HCT116 (cell line): ENCODE data around the gene NXN. TPM values are rescaled to one million over a fixed set of nuclear protein-coding genes. Genes with fewer than 3 reads are reported as not detected.
A peak's percentile ranks its signal among the peaks of the same experiment; 100 is the strongest.

ENCODE experiments used
- ATAC-seq: fragments of 200-7000 bp; cut with Tn5 transposase; 2 replicates; pipeline ENCODE4 v1.9.1; 2020; ENCODE audit warnings: mild to moderate bottlenecking, moderate library complexity
- BruUV-seq: library from RNA; stranded (reverse); fragments of 400-500 nt; replicated peaks from 2 replicates; lab custom pipeline; 2021; lab: Mats Ljungman, UMichigan
- CTCF ChIA-PET: fragments of 300-600 bp; sonication (Branson Sonifier 250); formaldehyde crosslinking; loops from one replicate; lab custom pipeline; 2021; ENCODE audit warnings: antibody characterized with exemption; lab: Charles Lee
- POLR2A ChIA-PET: fragments of 300-600, 350-600 bp; sonication (Branson Sonifier 250); formaldehyde crosslinking; loops from one replicate; lab custom pipeline; 2021; ENCODE audit warnings: antibody characterized with exemption; lab: Charles Lee
- RAD21 ChIA-PET, 2 experiments: fragments of 300-600 bp; sonication (Branson Sonifier 250); formaldehyde crosslinking; loops; one replicate each; lab custom pipeline; 2023; ENCODE audit warnings: low total read pairs in 2 of 2; ENCODE audit not compliant: uncharacterized antibody in 2 of 2, unreplicated experiment in 2 of 2, low non-redundant PET in 1 of 2; lab: Charles Lee
- DNase-seq: peaks from one replicate; pipeline ENCODE4 v3.0.0-alpha.2; 2010; ENCODE audit warnings: low read depth, low spot score
- H2AFZ ChIP-seq: fragments of 200-600 bp; shearing (Covaris generic), sonication (generic); 2 replicates; pipeline ENCODE4 v1.6.1; 2017; ENCODE audit warnings: low read depth, mixed run types, mixed read lengths, antibody characterized with exemption, low read length; ENCODE audit not compliant: poor library complexity, severe bottlenecking
- H3K27ac ChIP-seq: 2 replicates; pipeline ENCODE4 v1.5.1; 2012; ENCODE audit warnings: low read depth, low read length
- H3K27me3 ChIP-seq: fragments of 200-600 bp; sonication (generic); 2 replicates; pipeline ENCODE4 v1.6.1; 2016; ENCODE audit warnings: mixed run types, low read length, mixed read lengths; ENCODE audit not compliant: insufficient read depth
- H3K36me3 ChIP-seq, 2 experiments: fragments of 200-500 bp in 1 of 2; fragments of 200-600 bp in 1 of 2; sonication (Bioruptor generic) in 1 of 2; sonication (generic) in 1 of 2; 2 replicates each; pipeline versions ENCODE4 v1.5.1 to v1.6.1; 2014 to 2016; ENCODE audit warnings: low read length in 2 of 2, inconsistent platforms in 1 of 2, mixed read lengths in 1 of 2, mixed run types in 1 of 2; ENCODE audit not compliant: insufficient read depth in 2 of 2, control insufficient read depth in 1 of 2
- H3K4me1 ChIP-seq, 2 experiments: fragments of 200-600 bp in 1 of 2; sonication (generic) in 1 of 2; 2 replicates each; pipeline versions ENCODE4 v1.5.1 to v1.6.1; 2012 to 2017; ENCODE audit warnings: low read length in 2 of 2, inconsistent platforms in 1 of 2, mild to moderate bottlenecking in 1 of 2, mixed read lengths in 1 of 2, mixed run types in 1 of 2, moderate library complexity in 1 of 2; ENCODE audit not compliant: insufficient read depth in 2 of 2, control insufficient read depth in 1 of 2
- H3K4me2 ChIP-seq: fragments of 200-600 bp; sonication (generic); 2 replicates; pipeline ENCODE4 v1.6.1; 2017; ENCODE audit warnings: mixed run types, low read length, mixed read lengths
- H3K4me3 ChIP-seq, 2 experiments: fragments of 200-600 bp in 1 of 2; sonication (generic) in 1 of 2; replicated peaks in 1 of 2; 2 replicates each; pipeline ENCODE4 v1.5.1; 2011 to 2016; ENCODE audit warnings: low read length in 2 of 2, control low read depth in 1 of 2, low read depth in 1 of 2, mild to moderate bottlenecking in 1 of 2, mixed read lengths in 1 of 2, mixed run types in 1 of 2
- H3K79me2 ChIP-seq: fragments of 200-600 bp; sonication (generic); 2 replicates; pipeline ENCODE4 v1.6.1; 2017; ENCODE audit warnings: mild to moderate bottlenecking, mixed run types, low read length, moderate library complexity, mixed read lengths; ENCODE audit not compliant: insufficient read depth
- H3K9ac ChIP-seq: fragments of 200-600 bp; sonication (generic); 2 replicates; pipeline ENCODE4 v1.6.1; 2016; ENCODE audit warnings: low read length, mixed read lengths
- H3K9me2 ChIP-seq: fragments of 200-600 bp; sonication (generic), shearing (Covaris generic); 2 replicates; pipeline ENCODE4 v1.6.1; 2017; ENCODE audit warnings: mixed run types, mild to moderate bottlenecking, moderate library complexity; ENCODE audit not compliant: insufficient read depth
- H3K9me3 ChIP-seq, 2 experiments: fragments of 200-500 bp in 1 of 2; fragments of 200-600 bp in 1 of 2; sonication (Bioruptor generic) in 1 of 2; sonication (generic) in 1 of 2; 2 replicates each; pipeline ENCODE4 v1.6.1; 2014 to 2017; ENCODE audit warnings: low read length in 2 of 2, mixed read lengths in 2 of 2, inconsistent platforms in 1 of 2, low read depth in 1 of 2, mild to moderate bottlenecking in 1 of 2, mixed run types in 1 of 2, moderate library complexity in 1 of 2; ENCODE audit not compliant: control insufficient read depth in 1 of 2, insufficient read depth in 1 of 2
- H4K20me1 ChIP-seq: fragments of 200-600 bp; sonication (generic), shearing (Covaris generic); 2 replicates; pipeline ENCODE4 v1.6.1; 2017; ENCODE audit warnings: mixed run types, mild to moderate bottlenecking, moderate library complexity; ENCODE audit not compliant: insufficient read depth
- ATF3 ChIP-seq: IDR thresholded peaks from 2 replicates; pipeline ENCODE4 v1.6.1; 2012
- CBX3 ChIP-seq: IDR thresholded peaks from 2 replicates; pipeline ENCODE4 v1.6.1; 2012; ENCODE audit warnings: low read depth
- CEBPB ChIP-seq: IDR thresholded peaks from 2 replicates; pipeline ENCODE4 v1.6.1; 2012; ENCODE audit warnings: low read depth
- CTCF ChIP-seq, 3 experiments: fragments of 200-600 bp in 1 of 3; sonication (generic) in 1 of 3; IDR thresholded peaks in 2 of 3; conservative IDR thresholded peaks in 1 of 3; 2 replicates each; pipeline ENCODE4 v1.5.1; 2012 to 2017; ENCODE audit warnings: low read depth in 2 of 3, low read length in 2 of 3, antibody characterized with exemption in 1 of 3, borderline replicate concordance in 1 of 3, control low read depth in 1 of 3, mild to moderate bottlenecking in 1 of 3, mixed read lengths in 1 of 3, mixed run types in 1 of 3, moderate library complexity in 1 of 3; ENCODE audit not compliant: insufficient read depth in 1 of 3
- EGR1 ChIP-seq: IDR thresholded peaks from 2 replicates; pipeline ENCODE4 v1.6.1; 2012; ENCODE audit warnings: low read depth
- EZH2 ChIP-seq: fragments of 200-600 bp; sonication (generic); IDR thresholded peaks from 2 replicates; pipeline ENCODE4 v1.6.1; 2017; ENCODE audit warnings: antibody characterized with exemption, mixed run types
- EZH2phosphoT487 ChIP-seq: fragments of 200-600 bp; IDR thresholded peaks from 2 replicates; pipeline ENCODE4 v1.6.1; 2018; ENCODE audit warnings: antibody characterized with exemption, borderline replicate concordance
- FOSL1 ChIP-seq: IDR thresholded peaks from 2 replicates; pipeline ENCODE4 v1.6.1; 2012; ENCODE audit warnings: low read depth
- MAX ChIP-seq: IDR thresholded peaks from 2 replicates; pipeline ENCODE4 v1.6.1; 2012
- POLR2AphosphoS5 ChIP-seq: IDR thresholded peaks from 2 replicates; pipeline ENCODE4 v1.6.1; 2011; ENCODE audit warnings: mild to moderate bottlenecking, low read depth, low read length, moderate library complexity
- SIN3A ChIP-seq: IDR thresholded peaks from 2 replicates; pipeline ENCODE4 v1.6.1; 2012; ENCODE audit warnings: low read depth
- SP1 ChIP-seq: IDR thresholded peaks from 2 replicates; pipeline ENCODE4 v1.6.1; 2012; ENCODE audit warnings: low read depth
- TCF7L2 ChIP-seq: IDR thresholded peaks from 2 replicates; pipeline ENCODE4 v1.7.0; 2011; ENCODE audit warnings: borderline replicate concordance, inconsistent platforms; ENCODE audit not compliant: insufficient read depth, insufficient read length; ENCODE audit errors: extremely low read depth
- YY1 ChIP-seq: IDR thresholded peaks from 2 replicates; pipeline ENCODE4 v1.6.1; 2011; ENCODE audit warnings: low read length, low read depth, moderate library complexity, mild to moderate bottlenecking; ENCODE audit not compliant: insufficient replicate concordance; ENCODE audit errors: extremely low read depth
- ZBTB33 ChIP-seq: IDR thresholded peaks from 2 replicates; pipeline ENCODE4 v1.6.1; 2011; ENCODE audit warnings: mild to moderate bottlenecking, low read length, moderate library complexity; ENCODE audit not compliant: insufficient replicate concordance; ENCODE audit errors: extremely low read depth
- ZFX ChIP-seq: fragments of 450-650 bp; IDR thresholded peaks from 2 replicates; pipeline ENCODE4 v1.6.1; 2017
- intact Hi-C: fragments of 100-400 bp; cut with micrococcal nuclease; formaldehyde crosslinking; loops from 2 replicates; pipeline ENCODE4 v1.10.0; 2022
- total RNA-seq: library from RNA; stranded (reverse); gene quantifications from one replicate; pipeline ENCODE4 v1.2.1, GENCODE V29; 2021; ENCODE audit not compliant: unreplicated experiment

NXN gene
- total RNA-seq, 1 experiment from 2014 or later = 83.7 TPM

- TF ChIP-seq ZBTB33 (no peak), EZH2phosphoT487 (no peak), MAX (peak; percentile 72), FOSL1 (peak; percentile 59)
Measured at GRCh38 chr17:927611-928461, 51.7 kb downstream of the NXN start (continued).

GRCh38 chr17:925817-926216 is 53.8 kb downstream of the NXN start:
- H3K9ac ChIP-seq = no peak overlapping the region
- RAD21 ChIA-PET = no interaction called here
- H3K4me1 ChIP-seq = peaks cover 64 to 80% of the 10 kb centered on the region in 2 experiments
- no peaks in the 10 kb centered on the region for H3K9me3 ChIP-seq
- H3K36me3 ChIP-seq = peaks cover 2 to 3% of the 10 kb centered on the region in 2 experiments; a peak in 1 of 4 replicates
- ATAC-seq (no peak), DNase-seq (no peak)
- peak overlapping the region; percentile 18; the same call in 1 of the 2 replicates for H3K4me2 ChIP-seq
- no peak overlapping the region for H3K4me3 ChIP-seq
- no TSS peak for BruUV-seq
- POLR2A ChIA-PET = interaction anchor here (0.7 kb wide), 1 partner anchor 10 kb away, joined by 3 read pairs; no protein-coding TSS in a partner anchor
- H3K9me2 ChIP-seq = no peaks in the 10 kb centered on the region
- no peaks in the 10 kb centered on the region for H3K27me3 ChIP-seq
- no peak overlapping the region for H2AFZ ChIP-seq
- intact Hi-C loops = no loop called here
- CTCF ChIA-PET = no interaction called here
- H3K79me2 ChIP-seq = peaks cover 60% of the 10 kb centered on the region
- H4K20me1 ChIP-seq = no peaks in the 10 kb centered on the region; the same call in 1 of the 2 replicates
- H3K27ac ChIP-seq = no peak overlapping the region
- no peak for TF ChIP-seq POLR2AphosphoS5
- TF ChIP-seq CEBPB = no peak
- no peak for TF ChIP-seq ATF3
- TF ChIP-seq CTCF (IDR thresholded peaks at IDR 0.05 in 2 of 3, conservative IDR thresholded peaks at IDR 0.05 in 1 of 3; ENCODE audit: borderline replicate concordance in 1 of 3, insufficient read depth in 1 of 3, low read depth in 2 of 3, low read length in 2 of 3) = no peak
- TF ChIP-seq ZBTB33 = no peak
- no peak for TF ChIP-seq SP1
- TF ChIP-seq CBX3 = no peak
- no peak for TF ChIP-seq EGR1
- no peak for TF ChIP-seq YY1
- no peak for TF ChIP-seq ZFX
- no peak for TF ChIP-seq TCF7L2
- no peak for TF ChIP-seq SIN3A
- no peak for TF ChIP-seq EZH2phosphoT487
- no peak for TF ChIP-seq EZH2
